NCI-H1105 (cell line): Measurements from ENCODE around the gene CACNA1B.

Experiments used
- DNase-seq: peaks from one replicate; lab custom pipeline; 2025; lab: John Stamatoyannopoulos, UW

CACNA1B gene

GRCh38 chr9:138040446-138041430, 163.2 kb downstream of the CACNA1B start:
- DNase-seq = no peak

DNA sequence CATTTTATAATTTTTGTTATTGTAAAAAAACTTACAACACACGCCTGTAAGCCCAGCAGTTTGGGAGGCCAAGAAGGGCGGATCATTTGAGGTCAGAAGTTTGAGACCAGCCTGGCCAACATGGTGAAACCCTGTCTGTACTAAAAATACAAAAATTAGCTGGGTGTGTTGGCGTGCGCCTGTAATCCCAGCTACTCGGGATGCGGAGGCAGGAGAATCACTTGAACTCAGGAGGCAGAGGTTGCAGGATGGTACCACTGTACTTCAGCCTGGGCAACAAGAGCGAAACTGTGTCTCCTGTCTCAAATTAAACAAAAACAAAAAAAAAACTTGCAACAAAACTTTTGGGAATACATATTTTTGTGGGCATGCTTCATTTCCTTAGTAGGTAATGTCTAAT, 164.6 kb downstream of the CACNA1B start:
- no peak for DNase-seq

DNA sequence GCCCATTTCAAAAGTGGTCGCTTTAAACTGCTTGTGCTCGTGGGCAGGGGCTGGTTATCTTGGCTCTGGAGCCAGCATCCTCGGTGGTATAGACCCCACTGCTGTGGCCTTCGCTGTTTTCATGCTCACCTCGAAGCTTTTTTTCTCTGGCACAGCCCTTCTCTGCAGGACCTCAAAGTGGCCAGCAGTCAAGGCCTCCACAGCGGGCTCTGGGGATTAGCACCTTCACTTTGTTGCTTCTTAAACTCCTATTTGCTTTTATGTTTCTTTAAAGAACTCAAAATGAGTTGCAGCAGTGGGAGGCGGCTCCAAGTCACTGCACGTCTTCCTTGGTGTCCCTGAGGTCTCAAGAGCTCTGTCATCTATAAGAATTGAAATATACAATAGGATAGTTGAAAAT, 165.1 kb downstream of the CACNA1B start:
- no peak for DNase-seq

DNA sequence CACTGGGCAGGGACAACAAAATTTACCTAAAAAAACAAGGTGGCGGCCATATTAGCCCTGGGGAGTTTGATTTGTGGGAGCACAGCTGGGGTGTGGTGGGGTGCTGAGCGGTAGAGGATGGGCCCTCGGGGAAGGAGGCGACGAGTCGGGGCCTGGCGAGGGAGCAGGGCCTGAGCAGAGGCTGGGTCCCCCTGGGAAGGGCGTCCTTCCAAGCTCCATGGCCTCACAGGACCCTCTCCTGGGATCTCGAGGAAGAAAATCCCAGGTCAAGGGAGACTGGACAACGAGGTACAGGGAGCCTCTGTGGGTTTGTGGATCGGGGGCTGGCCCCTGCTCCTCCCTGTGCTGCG, 165.5 kb downstream of the CACNA1B start:
- no peak for DNase-seq

- DNase-seq = no peak
These were observed 166.1 kb downstream of the CACNA1B start for GRCh38 chr9:138043411-138044345.

DNA sequence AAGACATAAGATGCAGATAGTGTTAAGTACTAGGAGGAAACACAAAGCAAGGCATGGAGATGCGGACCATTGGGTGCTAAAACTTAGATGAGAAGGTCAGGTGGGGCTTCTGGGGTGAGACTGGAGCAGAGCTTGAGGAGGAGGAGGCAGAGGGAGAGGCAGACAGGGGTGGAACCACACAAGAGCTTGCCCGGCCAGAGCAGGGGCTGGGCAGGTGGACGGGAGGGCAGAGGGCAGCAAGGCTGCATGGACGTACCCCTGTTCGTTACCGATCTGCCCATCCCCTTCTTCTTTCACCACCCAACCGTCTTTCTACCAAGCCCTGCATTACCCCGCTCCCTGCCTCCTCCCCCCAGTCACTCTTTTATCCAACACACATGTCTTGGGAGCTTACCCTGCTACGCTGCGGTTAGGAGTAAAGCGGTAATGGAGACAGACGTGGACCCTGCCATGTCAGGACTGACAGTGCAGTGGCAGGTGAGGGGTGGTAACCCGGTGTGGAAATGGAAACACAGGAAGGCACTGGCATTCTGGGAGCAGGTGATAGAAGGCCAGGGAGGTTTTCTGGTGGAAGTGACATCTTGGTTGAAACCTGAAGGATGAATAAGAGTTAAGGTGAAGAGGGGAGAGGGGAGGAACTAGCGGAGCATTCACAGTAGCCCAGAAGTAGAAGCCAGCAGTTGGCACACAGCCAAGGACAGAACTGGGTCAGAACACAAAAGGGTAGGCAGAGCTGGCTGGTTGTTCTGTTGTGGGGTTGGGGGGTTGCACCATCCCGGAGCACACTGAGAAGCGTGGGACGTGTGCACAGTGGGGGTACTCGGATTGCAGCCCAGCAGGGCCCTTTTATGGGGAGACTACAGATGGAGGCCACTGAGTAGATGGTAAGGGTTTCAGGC, 167.2 kb downstream of the CACNA1B start:
- no peak for DNase-seq

- DNase-seq = no peak
These were observed 168.2 kb downstream of the CACNA1B start for GRCh38 chr9:138045541-138046490.

DNA sequence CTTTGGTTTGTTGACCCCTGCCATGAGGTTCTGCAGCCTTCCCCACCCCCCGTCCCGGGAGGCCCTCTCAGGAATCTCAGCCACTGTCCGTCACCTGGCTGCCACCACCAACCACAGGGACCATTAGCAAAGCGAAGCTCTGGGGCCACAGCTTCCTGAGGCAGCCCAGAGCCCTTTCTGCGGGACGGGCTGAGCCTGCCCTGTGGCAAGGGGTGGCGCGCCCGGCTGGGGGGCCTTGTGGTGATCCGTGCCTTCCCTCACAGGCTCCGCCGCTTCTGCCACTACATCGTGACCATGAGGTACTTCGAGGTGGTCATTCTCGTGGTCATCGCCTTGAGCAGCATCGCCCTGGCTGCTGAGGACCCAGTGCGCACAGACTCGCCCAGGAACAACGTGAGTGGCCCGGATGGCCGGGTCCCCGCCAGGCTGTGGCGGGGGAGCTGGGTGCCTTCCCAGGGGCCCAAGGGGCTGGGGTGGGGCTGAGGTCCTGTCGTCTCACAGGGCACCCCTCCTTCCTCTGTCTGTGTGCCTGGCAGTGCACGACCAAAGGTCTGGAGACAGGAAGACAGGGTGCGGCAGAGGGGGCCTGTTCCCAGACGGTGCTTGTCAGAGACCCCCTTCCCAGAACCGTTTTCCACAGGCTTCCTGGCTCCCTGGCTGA, 169.2 kb downstream of the CACNA1B start:
- DNase-seq = no peak

DNA sequence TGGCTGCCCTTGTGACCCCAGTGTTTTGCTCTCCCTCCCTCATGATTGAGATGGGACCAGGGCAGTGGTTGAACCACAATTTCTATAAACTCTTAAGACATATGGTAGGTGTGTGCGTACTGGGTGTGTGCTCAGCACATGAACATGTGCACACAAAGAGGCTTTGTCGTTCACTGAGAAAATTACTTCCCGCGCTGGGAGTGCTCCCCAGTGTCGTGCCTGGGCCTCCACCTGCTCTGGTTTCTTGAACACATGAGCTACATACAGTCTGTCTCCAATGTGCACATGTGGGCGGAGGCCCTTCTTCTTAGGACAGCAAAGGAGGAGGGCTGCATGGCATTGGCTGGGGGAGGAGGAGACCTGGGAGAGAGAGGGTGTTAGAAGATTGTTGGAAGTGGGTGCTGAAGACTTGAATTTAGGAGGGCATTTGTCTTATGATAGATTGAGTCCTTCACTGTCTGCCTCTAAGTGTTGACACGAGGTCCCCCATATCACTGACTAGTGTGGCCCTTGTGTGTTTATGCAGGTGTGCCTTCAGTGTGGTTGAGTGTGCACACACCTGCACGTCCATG, 170.0 kb downstream of the CACNA1B start:
- no peak for DNase-seq

- DNase-seq = no peak
These were observed 170.6 kb downstream of the CACNA1B start for GRCh38 chr9:138048184-138048583.

DNA sequence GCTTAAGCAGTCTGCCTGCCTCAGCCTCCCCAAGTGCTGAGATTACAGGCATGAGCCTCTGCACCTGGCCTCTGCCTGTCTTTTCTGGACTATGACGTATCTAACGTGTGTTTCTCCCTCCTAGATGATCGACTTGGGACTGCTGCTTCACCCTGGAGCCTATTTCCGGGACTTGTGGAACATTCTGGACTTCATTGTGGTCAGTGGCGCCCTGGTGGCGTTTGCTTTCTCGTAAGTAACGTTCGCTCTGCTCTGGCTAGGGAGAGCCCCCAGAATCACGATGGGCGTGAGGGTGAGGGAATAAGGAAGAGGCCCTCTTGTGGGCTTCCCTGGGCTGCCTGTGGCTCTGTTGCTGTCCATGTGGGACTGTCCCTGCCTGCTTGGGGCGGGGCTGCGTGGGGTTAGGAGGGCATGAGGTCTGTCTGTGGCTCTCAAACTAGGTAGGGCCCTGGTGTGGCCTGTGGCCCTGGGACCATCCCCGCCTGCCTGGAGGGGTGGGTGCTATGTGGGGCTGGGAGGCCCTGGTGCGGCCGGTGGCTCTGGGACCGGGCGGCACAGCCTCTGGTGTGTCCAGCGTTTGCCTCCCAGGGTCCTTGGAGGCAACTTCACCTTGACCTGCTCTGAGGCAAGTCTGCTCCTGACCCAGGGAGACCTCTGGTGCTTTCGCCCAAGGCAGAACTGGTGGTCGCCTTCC, 171.7 kb downstream of the CACNA1B start:
- no peak for DNase-seq

DNA sequence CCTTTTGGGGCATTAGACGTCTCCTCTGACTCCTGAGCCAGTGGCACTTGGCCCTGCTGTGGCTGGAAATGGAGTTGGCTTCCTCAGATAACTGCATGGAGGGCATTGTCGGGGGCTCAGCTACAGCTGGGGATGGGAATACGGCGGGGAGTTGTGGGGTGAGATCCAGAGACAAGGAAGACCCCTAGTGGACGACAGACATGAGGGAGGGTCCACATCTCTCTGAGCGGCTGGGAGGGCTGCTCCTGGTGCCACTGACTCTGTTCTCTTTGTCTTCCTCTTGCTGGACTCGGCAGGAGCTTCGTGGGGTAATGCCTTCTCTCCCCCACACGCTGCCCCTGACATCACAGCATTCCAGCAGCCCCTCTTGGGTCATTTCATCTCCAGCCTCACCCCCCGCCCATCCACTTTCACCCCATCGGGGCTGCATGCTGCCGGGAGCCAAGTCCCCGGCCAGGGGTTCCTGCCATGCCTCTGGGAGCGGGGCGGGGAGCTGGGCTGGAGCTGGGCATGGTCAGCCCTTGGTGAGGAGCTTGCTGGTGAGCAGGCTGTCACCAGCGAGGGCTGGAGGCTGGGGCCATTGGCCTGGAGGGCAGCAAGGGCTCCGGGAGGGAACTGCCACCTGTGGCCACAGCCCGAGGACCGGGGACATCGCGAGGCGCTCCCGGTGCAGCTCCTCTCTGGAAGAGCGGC, 172.3 kb downstream of the CACNA1B start:
- DNase-seq = no peak

GRCh38 chr9:138050472-138051330, 173.1 kb downstream of the CACNA1B start:
- no peak for DNase-seq

DNA sequence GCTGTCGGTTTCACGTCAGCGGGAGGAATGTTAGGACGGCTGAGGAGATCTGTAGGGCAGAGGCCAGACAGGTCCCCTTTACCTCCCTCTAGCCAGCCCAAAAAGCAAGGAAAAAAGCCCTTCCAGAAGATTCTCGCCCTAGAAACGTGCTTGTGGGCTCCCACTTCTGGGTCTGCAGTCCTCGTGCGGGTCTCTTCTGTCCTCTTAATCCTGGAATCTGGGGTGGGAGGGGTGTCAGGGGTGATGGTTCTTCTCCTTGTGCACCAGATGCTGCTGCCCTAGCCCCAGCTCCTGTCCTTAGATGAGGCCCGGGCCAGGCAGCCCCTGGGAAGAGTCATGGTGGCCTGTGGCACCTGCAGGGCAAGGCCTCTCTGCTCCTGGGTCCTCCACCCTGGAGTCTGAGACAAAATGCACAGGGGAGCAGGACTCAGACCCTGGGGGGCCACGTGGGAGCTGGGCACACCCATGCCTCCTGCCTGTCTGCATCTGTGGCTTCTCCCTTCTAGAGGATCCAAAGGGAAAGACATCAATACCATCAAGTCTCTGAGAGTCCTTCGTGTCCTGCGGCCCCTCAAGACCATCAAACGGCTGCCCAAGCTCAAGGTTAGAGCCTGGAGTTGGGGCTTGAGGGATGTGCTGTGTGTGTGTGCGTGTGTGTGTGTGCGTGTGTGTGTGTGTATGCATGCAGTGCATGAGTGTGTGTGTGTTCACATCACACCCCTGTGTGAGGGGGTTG, 174.2 kb downstream of the CACNA1B start:
- no peak for DNase-seq

DNA sequence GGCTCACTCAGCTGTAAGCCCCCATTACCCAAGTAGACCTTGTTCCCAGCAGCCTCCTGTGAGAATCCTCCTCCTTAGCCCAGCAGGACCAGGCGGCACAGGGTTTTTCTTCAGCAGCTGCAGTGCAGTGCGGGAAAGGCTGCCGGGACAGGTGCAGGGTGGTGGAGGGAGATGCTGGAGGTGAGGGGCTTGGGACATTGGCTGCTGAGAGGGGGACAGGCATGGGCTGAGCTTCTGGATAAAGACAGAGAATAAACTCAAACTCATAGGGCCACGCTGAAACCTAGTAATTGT, 174.7 kb downstream of the CACNA1B start:
- no peak for DNase-seq

DNA sequence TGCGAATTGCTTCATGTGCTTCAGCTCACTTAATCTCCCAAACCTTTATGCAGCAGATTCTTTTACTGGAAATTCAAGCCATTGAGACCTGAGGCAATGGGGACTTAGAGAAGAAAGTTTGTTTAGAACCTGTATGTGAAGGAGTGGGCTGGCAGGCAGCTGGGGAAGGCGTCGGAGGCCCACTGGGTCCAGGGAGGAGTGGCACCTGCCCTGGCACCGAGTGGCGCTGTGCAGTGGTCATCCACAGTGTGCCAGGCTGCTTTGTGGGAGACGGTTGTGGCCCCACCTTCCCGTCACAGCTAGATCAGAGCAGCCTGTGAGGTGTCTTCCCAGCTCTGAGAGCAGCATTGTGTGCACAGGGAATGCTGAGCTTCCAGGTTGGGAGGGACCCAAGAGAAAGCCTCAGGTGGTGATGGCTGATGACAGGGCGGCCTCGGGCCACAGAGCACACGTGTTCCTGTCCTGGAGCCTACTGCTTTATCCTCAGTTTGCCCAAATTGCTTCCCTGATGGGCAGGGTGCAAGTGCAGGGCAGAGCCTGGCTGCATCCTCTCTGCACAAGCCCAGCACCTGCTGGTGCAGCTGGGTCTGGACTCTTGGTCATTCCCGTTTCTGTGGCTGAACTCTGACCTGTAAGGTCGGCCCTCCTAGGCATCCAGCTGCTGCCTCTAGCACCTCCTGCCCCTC, 175.2 kb downstream of the CACNA1B start:
- DNase-seq = no peak
